PC-9 (cell line): ENCODE measurements around the gene NADK.

Experiments
- EZH2 ChIP-seq: fragments of 200-600 bp; sonication (generic); IDR thresholded peaks from 2 replicates; pipeline ENCODE4 v1.8.0; 2017; ENCODE audit warnings: antibody characterized with exemption, low read depth
- TF ChIP-seq, protein P1 (sequence below): fragments of 200-600 bp; sonication (generic); conservative IDR thresholded peaks from 2 replicates; pipeline ENCODE4 v1.6.1; 2017; ENCODE audit warnings: mixed run types, antibody characterized with exemption, mild to moderate bottlenecking, moderate library complexity

DNA sequence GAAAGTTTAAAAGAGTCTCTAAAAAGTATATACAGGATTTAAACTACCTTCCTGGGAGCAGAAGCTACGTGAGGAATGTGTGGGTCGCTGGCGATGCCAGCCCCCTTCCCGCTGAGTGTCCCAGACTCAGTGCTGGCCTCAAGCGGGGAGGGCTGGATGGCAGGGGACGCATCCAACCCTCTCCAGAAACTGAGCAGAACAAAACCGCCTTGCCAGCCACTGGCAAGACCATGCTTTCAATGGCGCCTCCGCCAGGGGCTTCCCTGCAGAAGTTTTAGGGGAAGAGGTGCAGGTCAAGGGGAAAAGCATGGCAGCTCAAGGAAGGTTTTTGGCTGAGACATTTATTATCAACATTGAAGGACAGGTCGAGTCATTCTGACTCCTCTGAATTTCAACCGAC lies 26.1 kb downstream of the NADK start:
- TF ChIP-seq, protein P1, sequence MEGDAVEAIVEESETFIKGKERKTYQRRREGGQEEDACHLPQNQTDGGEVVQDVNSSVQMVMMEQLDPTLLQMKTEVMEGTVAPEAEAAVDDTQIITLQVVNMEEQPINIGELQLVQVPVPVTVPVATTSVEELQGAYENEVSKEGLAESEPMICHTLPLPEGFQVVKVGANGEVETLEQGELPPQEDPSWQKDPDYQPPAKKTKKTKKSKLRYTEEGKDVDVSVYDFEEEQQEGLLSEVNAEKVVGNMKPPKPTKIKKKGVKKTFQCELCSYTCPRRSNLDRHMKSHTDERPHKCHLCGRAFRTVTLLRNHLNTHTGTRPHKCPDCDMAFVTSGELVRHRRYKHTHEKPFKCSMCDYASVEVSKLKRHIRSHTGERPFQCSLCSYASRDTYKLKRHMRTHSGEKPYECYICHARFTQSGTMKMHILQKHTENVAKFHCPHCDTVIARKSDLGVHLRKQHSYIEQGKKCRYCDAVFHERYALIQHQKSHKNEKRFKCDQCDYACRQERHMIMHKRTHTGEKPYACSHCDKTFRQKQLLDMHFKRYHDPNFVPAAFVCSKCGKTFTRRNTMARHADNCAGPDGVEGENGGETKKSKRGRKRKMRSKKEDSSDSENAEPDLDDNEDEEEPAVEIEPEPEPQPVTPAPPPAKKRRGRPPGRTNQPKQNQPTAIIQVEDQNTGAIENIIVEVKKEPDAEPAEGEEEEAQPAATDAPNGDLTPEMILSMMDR, result no peak
- no peak for TF ChIP-seq EZH2
